NCI-H1417 (cell line): Measurements from ENCODE around the gene RPS25.
"Not testable (repeated sequence)": the region's sequence is repeated elsewhere in the genome, so short reads cannot be mapped to it uniquely, and the experiment has no call there.

Source experiments
- DNase-seq, 3 experiments: peaks; one replicate each; lab custom pipeline; 2025; lab: John Stamatoyannopoulos, UW

The RPS25 gene

DNA sequence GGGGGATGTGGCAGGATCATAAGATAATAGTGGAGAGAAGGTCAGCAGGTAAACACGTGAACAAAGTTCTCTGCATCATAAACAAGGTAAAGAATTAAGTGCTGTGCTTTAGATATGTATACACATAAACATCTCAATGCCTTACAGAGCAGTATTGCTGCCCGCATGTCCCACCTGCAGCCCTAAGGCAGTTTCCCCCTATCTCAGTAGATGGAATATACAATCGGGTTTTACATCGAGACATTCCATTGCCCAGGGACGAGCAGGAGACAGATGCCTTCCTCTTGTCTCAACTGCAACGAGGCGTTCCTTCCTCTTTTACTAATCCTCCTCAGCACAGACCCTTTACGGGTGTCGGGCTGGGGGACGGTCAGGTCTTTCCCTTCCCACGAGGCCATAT, 21.3 kb upstream of the RPS25 start:
- not testable (repeated sequence) for DNase-seq

DNA sequence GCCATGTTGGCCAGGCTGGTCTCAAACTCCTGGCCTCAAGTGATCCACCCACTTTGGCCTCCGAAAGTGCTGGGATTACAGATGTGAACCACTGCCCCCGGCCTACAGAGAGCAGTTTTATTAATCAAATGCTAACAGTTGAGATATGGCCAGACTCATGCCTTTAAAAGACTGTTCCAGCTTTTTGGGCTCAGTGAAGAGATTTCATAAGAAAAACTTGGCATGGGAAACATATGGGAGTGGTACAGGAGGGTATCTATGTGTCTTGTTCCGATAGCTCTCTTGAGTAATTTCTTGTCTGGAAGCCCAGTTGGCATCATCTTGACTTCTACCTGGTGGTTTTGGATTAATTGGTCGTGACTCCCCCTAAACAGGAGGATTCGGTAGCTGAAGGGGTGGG, 20.7 kb upstream of the RPS25 start:
- DNase-seq: no peak

DNA sequence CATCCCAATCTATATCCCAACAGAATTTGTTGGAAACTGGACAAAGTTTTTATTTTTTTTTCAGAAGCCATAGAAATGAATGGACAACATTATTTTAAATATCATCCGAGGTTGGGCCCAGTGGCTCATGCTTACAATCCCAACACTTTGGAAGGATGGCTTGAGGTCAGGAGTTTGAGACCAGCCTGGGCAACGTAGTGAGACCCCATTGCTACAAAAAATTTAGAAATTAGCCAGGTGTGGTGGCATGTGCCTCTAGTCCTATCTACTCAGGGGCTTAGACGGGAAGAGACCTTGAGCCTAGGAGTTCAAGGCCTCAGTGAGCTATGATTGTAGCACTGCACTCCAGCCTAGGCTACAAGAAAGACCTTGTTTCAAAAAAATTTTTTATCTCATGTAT, 16.7 kb upstream of the RPS25 start:
- DNase-seq: no peak

DNA sequence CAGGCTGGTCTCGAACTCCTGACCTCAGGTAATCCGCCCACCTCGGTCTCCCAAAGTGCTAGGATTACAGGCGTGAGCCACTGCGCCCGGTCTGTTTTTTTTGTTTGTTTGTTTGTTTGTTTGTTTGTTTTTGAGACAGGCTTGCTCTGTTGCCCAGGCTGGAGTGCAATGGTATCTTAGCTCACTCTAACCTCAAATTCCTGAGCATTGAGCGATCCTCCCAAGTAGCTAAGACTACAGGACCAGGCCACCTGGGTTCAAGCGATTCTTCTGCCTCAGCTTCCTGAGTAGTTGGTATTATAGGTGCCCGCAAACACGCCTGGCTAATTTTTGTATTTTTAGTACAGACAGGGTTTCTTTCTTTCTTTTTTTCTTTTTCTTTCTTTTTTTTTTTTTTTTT, 15.3 kb upstream of the RPS25 start:
- DNase-seq: not testable (repeated sequence)

DNA sequence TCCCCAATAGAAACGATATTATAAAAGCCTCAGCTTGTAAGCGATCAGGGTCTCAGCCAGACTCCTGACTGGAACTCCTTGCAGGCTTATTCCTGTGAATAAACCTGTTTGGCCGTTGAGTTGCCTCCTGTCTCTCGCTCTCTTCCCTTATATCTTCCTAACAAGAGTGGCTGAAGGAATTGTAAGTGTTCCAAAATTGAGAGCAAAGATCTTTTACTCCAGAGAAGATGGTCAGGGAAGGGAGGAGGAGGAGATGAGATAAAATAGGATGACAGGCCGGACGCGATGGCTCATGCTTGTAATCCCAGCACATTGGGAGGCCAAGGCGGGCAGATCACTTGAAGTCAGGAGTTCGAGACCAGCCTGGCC, 13.8 kb upstream of the RPS25 start:
- DNase-seq: no peak

DNA sequence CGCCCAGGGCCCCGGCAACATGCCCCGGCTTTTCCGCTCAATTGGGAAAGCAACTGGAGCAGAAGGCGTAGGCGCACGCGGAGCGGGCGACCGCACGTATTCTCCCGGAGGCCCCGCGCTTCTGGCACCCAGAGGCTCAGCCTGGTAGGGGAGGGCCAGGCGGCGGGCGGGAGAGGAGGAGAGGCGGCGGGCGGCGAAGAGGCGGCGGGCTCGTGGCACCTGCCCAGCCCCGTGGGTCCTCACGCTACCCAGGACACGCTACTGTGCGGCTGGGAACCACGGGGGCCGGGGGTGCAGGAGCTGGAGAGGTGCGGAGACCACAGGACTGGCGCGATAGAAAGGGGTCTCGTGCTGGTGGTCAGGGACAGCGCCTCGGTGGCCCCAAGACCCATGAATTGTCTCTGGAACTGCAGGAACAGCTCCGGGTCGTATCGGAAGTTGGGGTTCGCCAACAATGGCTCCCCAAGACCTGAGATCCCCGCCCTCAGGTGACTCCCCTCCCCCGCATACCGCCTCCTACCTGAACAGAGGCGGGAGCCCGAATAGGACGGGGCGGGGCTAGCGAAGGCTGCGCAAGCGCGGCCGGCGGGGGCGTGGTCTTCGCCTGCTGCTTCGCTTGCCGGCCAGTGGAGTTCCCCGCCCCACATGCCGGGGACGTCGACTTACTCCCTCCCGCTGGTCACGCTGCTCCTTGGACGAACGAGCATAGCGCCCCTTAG, 12.3 kb upstream of the RPS25 start, which contains the start of gene SLC37A4:
TSS of gene SLC37A4 (minus strand) at position 549 of the 719 bp plus-strand sequence.
- DNase-seq: peak; percentile 97 to 99 (median 99)

DNA sequence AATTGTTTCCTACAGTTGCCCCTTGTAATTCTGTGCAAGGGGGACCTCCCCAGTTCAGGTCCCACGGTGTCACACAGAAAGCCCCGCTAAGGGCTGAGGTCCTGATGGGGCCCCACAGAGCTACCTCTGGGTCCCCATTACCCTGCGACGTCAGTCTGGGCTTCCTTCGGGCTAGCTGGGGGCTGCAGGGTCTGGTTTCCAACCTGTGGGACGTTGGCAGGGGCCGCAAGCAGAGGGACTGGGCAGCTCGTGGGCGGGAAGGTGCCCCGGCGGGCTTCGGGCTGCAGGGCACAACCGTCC, 11.8 kb upstream of the RPS25 start:
- no peak for DNase-seq

DNA sequence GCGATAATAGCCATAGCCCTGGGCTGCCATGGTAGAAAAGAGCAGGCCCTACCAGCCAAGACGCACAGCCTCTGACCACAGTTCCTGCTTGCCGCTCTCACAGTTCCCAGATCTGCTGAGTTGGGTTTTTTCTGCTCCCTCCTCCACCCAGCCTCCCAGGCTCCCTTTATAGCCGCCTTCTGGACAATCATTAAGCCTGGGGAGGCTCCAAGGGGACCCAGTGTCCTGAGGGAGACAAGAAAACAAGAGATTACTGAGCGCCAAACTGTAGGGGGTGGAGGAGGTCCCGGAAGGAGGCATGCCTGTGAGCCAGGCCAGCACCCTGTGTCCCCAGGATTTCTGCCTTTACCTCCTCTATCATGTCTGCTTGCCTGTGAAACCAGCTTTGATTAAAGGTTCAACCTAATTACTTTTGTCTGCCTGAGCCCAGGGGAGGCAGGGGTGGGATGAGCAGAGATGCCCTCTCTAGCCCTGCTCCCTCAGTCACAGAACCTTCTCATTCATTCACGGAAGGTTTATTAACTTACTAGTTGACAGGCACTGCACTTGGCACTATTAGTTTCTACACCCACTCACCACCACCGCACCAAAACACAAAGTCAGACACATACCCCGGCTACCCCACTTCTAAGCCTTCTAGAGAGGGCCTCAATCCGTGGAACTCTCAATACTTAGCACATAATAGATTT, 11.3 kb upstream of the RPS25 start:
- peak in 1 of 3 experiments; percentile 40 for DNase-seq

DNA sequence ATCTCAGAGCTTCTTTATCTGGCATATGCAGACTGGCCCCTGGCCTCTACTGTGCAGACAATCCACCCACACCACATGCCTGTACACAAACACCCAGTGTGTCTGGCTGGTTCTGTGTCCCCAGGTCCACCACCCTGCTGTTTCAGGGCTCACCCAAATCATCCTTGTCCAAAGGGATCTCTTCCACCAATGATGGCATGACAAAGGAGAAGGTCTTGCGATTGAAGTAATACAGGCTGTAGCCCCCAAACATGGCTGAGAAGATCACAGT, 10.9 kb upstream of the RPS25 start:
- no peak for DNase-seq

DNA sequence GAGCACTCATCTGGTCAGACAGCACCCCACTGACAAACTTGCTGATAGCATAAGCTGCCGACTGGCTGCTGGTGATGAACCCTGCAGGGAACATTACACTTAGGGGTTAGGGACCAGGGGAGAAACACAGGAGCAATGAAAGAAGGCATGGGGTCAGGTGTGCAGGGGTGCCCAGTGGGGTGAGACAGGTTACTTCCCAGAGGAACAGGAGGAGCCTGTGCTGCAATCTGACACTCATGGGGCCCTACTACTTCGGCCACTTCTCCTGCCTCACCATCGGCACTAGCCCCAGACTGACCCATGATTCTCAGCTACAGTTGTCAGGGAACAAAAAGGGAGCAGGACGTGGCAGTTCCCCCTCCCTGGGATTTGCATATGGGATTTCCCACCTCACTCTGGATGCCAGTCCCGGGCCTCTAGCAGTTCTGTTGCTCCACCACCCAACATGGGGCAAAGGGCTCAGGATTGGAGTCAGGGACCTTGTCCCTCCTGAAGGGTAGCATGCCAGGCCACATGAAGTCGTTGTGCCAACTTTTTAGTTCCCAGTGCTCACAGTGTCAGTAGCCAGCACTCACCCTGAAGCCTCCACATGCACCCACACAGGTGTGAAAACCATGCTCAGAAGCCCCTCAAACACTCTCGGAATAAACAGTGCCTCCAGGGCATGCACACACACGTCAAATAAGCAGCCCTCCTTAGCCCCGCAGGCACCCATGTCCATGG, 10.4 kb upstream of the RPS25 start:
- DNase-seq: no peak

DNA sequence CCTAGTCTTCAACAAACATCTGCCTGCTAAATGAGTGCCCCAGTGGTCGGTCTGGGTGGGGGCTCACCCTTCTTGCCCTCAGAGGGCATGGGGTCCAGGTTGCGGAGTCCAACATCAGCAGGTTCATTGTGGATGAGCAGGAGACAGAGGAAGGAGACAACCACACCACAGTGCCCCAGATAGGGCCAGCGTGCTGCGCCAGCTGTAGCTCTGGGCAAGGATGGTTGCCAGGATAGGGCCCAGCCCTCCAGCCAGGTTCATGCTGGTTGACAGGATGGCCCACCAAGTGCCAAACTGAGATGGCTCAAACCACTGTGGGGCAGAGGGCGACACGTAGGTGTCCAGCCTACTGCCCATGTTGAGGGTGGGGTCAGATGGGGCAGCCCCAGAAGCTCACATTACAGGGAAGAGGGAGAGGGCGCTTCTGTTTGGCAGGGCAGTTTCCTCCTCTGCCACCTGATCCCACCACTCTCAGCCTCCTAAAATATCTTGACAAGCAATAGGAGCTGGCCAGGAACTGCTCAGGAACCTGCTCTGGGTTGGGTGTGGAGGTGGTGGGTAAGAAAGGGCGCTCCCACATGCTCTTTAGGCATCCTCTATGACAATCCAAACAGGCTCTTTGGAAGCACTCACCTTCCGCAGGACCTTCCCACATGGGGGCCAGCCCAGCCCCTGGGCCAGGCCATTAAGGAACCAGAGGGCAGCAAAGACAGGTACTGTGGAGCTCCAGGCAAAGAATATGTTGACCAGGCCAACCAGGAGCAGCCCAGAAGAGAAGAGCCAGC, 9.6 kb upstream of the RPS25 start:
- no peak for DNase-seq

DNA sequence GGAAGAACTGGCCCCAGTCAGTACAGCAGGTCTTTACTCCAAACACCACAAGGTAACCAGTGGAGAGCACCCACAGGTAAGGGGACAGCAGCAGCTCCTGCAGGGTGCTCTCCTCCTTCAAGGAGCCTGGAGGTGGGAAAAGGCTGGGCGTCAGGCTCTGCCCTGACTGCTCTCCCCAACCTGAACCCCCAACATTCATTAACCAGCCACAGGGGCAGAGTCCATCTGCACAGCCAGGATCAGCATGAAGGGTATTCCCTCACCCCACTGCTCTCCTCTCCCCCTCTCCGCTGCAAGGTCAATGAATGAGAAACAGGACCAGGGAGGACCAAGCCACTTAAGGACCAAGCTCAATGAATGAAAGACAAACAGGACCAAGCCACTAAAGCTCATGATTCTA, 8.8 kb upstream of the RPS25 start:
- no peak for DNase-seq

DNA sequence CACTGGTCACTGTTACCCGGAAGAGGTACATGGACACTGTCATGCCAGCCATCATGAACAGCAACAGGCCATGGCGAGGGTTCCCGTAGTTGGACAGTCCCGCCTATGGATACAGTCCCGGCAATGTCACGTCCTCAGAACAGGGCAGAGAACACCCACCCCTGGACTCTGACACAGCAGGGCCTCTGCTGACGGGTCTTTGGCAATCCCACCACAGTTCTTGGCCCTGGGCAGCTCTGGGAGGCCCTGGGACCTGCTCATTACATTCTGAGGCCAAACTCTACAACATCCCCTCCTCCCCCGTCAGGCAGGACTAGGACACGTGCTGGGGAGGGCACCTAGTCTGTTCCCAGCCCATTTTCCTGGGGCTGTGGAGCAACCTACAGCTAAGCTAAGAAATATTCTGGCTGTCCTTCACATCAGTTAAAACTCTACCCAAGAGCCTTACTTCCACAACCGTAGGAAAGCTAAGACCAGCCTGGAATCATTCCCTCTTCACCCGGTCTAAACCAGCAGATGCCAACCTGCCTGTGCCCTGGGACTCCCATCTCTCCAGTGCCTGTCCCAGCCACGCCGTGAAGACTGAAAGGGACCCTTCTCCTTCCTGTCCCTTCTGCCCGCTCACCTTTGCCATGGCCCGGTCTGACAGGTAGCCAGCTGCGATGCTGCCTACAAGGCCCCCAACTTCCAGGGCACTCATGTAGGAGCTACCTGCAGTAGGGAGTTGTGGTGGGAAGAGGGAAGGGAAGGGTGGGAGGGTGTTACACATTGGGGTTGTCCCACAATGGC, 8.0 kb upstream of the RPS25 start:
- no peak for DNase-seq

DNA sequence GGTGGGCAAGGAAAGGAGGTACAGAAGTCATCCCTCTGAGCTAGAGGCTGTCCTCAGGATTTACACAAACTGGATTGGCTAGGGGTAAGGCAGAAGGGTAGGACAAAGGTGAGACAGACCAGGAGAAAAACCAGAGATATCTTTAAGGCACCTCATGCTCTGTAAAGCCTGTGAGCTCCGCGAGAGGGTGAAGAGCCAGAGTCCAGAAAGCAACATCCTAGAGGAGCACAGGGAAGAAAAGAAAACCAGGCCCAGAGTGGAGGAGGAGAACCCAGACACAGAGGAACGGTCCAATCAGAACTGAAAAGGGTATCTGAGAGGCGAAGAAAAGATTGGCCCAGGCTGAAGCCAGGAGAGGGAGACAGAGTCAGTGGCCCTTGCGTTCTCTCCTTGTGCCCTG, 7.4 kb upstream of the RPS25 start:
- no peak for DNase-seq

DNA sequence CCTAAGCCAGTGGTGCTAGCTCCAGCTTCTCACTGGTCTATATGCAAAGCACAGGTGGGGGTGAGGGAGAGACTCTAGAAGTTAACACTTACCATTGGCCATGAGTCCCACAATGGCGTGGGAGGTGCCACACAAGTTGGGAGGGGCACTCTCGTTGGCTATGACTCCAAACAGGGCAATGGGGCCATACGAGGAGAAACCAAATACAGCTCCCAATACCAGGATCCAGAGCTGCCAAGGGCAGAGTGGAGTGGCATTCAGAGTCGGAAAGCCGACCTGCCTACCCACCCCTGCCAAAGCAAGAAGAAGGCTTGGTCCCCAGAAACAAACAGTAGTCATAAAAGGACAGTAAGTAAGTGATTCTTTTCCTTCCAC, 6.9 kb upstream of the RPS25 start:
- DNase-seq: no peak

DNA sequence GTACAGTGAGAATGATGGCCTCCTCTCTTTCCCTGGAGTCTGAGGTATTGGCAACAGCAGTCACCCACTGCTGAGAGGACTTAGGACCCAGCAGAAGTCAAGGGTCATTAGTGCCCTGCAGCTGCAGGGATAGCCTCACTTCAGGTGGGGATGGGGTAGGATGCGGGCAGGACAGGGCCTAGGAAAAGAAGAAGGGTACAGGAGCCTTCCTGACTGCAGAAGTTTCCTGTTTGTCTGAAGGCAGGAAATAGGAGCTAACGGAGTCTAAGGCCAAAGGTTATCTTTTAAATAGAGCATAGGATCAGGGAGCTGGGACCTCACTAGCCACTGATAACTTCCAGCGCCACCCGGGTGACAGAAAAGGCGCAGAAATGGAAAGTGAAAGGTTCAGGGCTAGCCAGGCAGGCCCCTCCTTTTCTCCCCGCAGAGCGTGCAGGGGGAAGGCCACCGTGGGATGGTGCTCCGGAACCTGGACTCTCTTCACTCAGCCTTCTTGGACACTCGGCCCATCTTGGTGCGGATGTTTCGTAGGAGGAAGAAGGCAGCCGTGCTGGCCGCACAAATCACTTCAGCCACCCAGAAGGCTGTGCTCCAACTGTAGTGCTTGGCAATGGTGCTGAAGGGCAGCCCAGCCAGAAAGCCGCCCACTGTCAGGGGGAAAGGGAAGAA, 6.4 kb upstream of the RPS25 start:
- no peak for DNase-seq

DNA sequence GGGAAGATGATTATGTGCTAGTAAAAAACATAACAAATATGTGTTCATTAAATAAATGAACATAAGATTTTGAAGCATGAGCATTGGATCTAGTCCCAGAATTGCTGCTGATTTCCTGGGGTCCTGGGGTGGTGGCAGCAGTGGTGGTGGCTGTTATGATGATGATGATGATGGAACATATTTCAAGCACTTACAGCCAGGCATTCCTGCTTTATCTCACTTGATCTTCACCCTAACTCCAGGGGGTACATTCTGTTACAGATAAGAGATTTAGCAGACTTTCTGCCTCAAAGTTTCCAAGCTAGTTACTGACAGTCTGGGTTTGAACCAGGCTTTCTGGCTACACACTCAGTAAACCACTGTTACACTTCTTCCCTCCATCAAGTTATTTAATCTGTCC, 5.6 kb upstream of the RPS25 start:
- DNase-seq: no peak

DNA sequence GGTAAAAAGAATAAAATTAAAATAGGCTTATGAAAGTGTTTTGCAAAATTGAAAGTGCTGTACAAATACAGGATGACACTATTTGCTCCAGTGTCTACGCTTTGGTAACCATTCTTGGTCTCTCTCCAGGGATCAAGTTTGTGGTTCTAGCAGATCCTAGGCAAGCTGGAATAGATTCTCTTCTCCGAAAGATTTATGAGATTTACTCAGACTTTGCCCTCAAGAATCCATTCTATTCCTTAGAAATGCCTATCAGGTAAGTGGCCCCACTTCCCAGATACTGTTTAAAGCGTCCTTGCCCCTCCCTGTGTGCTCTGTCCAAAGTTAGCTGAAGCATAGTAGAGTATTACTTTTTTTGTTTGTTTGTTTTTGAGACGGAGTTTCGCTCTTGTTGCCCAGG, 3.5 kb upstream of the RPS25 start:
- DNase-seq: no peak

DNA sequence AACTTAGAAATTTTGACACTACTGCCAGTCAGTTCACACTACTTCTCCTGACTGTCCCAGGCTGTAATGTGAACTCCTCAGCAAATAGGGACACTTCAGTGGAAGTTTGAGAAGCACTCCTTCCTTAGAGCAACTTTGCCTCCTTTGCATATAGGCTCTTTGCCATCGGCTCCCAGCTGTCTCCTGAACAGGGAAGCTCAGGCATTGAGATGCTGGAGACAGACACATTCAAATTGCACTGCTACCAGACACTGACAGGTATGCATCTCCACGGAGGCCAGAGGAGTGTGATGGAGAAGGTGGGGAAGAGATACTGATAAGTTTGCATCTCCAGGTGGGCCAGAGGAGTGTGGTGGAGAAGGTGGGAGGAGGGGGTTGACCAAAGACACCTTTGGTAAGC, 1.9 kb upstream of the RPS25 start:
- no peak for DNase-seq

DNA sequence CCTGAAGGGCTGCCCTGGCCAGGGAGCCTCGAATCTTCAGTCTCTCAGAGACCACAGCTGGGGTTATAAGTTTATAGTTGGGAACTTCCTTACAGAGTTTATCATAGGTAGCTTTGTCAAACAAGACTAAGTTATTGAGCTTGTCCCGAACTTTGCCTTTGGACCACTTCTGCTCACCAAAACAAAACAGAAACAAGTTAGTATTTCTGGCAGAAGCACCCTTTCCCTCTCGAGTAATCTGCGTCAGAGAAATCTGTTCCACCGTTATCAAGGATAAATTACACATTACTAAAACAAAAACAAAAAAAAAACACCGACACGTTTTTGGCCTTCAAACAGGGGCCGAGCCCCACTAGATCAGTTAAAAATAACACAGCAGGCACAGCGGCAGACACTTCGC, 766 bp downstream of the RPS25 start:
- not testable (repeated sequence) for DNase-seq

DNA sequence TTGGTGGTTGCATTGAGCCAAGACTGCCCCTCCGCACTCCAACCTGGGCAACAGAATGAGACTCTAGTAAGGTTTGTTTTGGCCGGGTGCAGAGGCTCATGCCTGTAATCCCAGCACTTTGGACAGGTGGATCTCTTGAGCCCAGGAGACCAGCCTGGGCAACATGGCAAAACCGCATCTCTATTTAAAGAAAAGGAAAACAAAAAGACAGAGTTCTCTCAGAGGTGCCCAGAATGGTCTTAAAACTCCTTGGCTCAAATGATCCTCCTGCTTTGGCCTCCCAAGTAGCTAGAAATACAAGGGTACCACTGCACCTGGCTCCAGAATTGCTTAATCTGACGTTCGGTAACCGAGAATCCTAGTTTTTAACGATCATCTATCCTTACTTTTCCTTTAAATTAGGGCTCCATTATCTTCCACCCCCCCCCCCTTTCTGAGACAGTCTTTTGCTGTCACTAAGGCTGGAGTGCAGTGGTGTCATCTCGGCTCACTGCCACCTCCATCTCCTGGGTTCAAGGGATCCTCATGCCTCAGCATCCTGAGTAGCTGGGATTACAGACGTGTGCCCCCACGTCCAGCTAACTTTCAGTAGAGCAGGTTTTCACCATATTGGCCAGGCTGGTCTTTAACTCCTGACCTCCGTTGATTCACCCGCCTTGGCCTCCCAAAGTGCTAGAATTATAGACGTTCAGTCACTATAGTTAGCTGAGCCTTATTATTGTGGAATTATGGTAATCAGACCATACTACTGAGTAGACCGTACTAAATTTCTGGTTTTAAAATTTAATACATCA, 1.7 kb downstream of the RPS25 start:
- DNase-seq: no peak
